ENCODE measurements around the gene TMEM218.

Gene TMEM218

DNA sequence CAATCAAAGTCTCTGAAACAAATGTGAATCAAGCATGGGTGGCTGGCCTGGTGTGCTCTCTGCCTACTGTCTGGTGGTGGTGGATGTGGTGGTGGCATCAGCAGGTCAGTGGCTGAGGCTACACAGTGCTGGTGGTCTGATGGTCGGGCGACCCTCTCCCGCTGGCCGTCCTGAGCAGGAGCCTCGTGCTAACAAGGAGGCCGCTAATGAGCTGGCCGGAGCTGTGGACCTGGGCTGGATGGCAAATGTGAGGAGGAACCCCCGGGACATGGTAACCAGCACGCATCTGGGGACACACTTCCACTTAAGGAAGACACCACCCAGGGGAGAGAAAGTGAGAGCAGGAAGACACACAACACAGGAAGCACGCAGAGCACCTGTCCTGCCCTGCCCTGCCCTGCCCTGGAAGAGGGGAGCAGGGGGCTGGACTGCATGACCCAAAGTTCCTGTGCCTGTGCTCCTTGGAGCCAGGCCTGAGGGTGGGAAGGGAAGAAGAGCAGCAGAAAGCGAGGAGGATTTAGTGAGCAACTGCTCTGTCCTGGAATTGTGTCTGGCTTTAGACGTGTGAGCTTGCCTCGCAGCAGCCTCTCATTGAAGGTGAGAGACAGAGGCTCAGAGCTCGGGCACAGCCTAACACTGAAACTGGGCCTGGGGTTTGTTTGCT, 24.7 kb downstream of the TMEM218 start:
- H3K36me3 ChIP-seq = no peaks in the 10 kb centered on the region
- H3K4me3 ChIP-seq (ENCODE audit: low read depth, low read length) = no peak overlapping the region
- no peak overlapping the region for H3K27ac ChIP-seq
- TF ChIP-seq, protein P1, sequence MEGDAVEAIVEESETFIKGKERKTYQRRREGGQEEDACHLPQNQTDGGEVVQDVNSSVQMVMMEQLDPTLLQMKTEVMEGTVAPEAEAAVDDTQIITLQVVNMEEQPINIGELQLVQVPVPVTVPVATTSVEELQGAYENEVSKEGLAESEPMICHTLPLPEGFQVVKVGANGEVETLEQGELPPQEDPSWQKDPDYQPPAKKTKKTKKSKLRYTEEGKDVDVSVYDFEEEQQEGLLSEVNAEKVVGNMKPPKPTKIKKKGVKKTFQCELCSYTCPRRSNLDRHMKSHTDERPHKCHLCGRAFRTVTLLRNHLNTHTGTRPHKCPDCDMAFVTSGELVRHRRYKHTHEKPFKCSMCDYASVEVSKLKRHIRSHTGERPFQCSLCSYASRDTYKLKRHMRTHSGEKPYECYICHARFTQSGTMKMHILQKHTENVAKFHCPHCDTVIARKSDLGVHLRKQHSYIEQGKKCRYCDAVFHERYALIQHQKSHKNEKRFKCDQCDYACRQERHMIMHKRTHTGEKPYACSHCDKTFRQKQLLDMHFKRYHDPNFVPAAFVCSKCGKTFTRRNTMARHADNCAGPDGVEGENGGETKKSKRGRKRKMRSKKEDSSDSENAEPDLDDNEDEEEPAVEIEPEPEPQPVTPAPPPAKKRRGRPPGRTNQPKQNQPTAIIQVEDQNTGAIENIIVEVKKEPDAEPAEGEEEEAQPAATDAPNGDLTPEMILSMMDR (IDR thresholded peaks at IDR 0.05; ENCODE audit: low read depth, low read length) = no peak
- DNase-seq = no peak
- no peaks in the 10 kb centered on the region for H3K27me3 ChIP-seq (ENCODE audit: insufficient read depth, low read depth, severe bottlenecking)
- no peaks in the 10 kb centered on the region for H3K9me3 ChIP-seq (ENCODE audit: severe bottlenecking)

DNA sequence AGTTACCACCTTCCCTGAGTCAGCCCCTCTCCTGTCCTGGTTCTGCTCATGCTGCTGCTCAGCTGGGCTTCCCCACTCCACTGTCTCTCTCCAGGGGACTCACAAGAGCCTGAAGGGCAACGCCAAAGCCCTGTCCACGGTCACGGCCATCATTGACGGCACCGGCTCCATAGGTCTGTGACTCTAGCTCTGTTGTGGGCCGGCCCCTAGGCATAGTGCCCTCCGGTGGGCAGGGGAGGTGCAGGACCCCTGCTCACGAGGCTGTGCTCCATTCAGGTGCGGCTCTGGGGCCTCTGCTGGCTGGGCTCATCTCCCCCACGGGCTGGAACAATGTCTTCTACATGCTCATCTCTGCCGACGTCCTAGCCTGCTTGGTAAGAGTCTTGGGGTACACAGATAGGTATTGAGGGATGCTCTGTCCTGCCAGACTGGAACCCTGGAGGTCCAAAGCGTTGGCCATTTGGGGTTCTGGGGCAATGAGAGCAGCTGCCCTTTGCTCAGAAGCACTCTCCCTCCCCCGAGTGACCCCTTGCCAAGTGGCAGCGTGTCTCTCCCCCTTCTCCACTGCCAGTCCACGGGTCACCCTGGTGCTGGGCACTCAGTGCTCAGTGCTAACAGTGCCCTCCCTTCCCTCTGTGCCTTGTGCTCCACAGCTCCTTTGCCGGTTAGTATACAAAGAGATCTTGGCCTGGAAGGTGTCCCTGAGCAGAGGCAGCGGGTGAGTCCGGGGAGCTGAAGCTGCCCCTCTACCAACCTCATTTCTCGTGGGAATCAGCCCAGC, 25.9 kb downstream of the TMEM218 start:
- Histone ChIP-seq H3K27me3 (ENCODE audit: insufficient read depth, low read depth, severe bottlenecking) (no peaks in the 10 kb centered on the region), H3K27ac (no peak overlapping the region), H3K36me3 (no peaks in the 10 kb centered on the region), H3K4me3 (ENCODE audit: low read depth, low read length) (no peak overlapping the region), H3K9me3 (ENCODE audit: severe bottlenecking) (no peaks in the 10 kb centered on the region)
- TF ChIP-seq, protein P1 (IDR thresholded peaks at IDR 0.05; ENCODE audit: low read depth, low read length) = peak; percentile 43
- DNase-seq = peak; percentile 26

GRCh38 chr11:125084761-125085231, 26.6 kb downstream of the TMEM218 start:
- Histone ChIP-seq H3K36me3 (no peaks in the 10 kb centered on the region), H3K27ac (no peak overlapping the region)

GRCh38 chr11:125084057-125084416, 27.4 kb downstream of the TMEM218 start:
- Histone ChIP-seq H3K9me3 (ENCODE audit: severe bottlenecking) (no peaks in the 10 kb centered on the region), H3K36me3 (no peaks in the 10 kb centered on the region), H3K27ac (no peak overlapping the region), H3K4me3 (ENCODE audit: low read depth, low read length) (no peak overlapping the region), H3K27me3 (ENCODE audit: insufficient read depth, low read depth, severe bottlenecking) (no peaks in the 10 kb centered on the region)
- no peak for DNase-seq
- TF ChIP-seq, protein P1 (IDR thresholded peaks at IDR 0.05; ENCODE audit: low read depth, low read length) = no peak

More at GRCh38 chr11:125084761-125085231, 26.6 kb downstream of the TMEM218 start:
- Histone ChIP-seq H3K27me3 (ENCODE audit: insufficient read depth, low read depth, severe bottlenecking) (no peaks in the 10 kb centered on the region), H3K9me3 (ENCODE audit: severe bottlenecking) (no peaks in the 10 kb centered on the region), H3K4me3 (ENCODE audit: low read depth, low read length) (no peak overlapping the region)
- no peak for DNase-seq
- TF ChIP-seq, protein P1 (IDR thresholded peaks at IDR 0.05; ENCODE audit: low read depth, low read length) = no peak

DNA sequence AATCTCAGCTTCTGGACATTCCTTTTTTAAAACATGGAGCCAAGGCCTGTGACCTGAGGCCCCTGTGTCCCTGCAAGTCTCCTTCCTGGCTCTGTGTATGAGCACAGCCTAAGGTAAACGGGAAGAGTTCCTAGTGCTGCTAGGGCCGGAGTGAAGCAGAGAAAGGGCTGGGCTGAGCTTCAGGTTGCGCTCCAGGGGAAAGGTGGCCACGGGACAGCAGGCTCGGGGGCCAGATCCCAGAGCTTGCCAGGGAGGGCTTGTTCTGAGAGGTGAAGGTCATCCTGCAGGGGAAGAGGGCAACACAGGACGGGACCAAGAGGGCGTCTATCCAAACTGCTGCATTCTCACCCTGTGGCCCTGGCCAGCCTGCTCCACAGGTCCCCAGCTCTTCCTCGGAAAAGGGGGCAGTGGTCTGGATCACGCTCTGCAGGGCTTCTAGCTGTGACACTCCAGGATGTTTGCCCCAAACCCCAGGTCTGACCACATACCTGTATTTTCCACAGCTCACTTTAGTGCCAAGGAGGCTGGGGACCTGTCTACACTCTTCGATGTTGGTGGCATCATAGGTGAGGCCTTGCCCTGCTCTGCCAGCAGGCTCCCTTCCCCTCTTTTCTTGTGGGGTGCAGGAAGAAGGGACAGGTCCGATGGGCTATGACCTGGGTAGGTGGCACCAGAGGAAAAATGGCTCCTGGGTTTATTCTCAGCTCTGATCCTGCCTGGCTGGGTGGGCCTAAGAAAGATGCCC, 27.9 kb downstream of the TMEM218 start:
- Histone ChIP-seq H3K4me3 (ENCODE audit: low read depth, low read length) (no peak overlapping the region), H3K27ac (no peak overlapping the region), H3K36me3 (no peaks in the 10 kb centered on the region), H3K9me3 (ENCODE audit: severe bottlenecking) (no peaks in the 10 kb centered on the region), H3K27me3 (ENCODE audit: insufficient read depth, low read depth, severe bottlenecking) (no peaks in the 10 kb centered on the region)
- DNase-seq = no peak
- TF ChIP-seq, protein P1 (IDR thresholded peaks at IDR 0.05; ENCODE audit: low read depth, low read length) = no peak

All from WERI-Rb-1 (cell line).